ENCODE measurements around the gene NADK2.

NADK2 gene

GRCh38 chr5:36208786-36209185, 32.9 kb downstream of the NADK2 start:
- H3K4me3 ChIP-seq (replicated peaks; ENCODE audit: insufficient read depth, low read length) = no peak overlapping the region
- no peak overlapping the region for H3K27ac ChIP-seq (replicated peaks)
- no peak for TF ChIP-seq SPI1 (IDR thresholded peaks at IDR 0.05; ENCODE audit: borderline replicate concordance, low read depth)
- no peak for TF ChIP-seq REST (IDR thresholded peaks at IDR 0.05; ENCODE audit: insufficient replicate concordance, low read depth)
- TF ChIP-seq CTCF (IDR thresholded peaks at IDR 0.05; ENCODE audit: insufficient read depth, low read length) = no peak
- TF ChIP-seq GABPA (IDR thresholded peaks at IDR 0.05; ENCODE audit: low read depth) = no peak
- TF ChIP-seq POLR2AphosphoS5 (IDR thresholded peaks at IDR 0.05; ENCODE audit: low read depth) = no peak
- no peak for DNase-seq (ENCODE audit: low read depth in 1 of 2, low spot score in 1 of 2)
- H3K27me3 ChIP-seq (ENCODE audit: insufficient read depth, poor library complexity, severe bottlenecking) = no peaks in the 10 kb centered on the region

- Histone ChIP-seq H3K4me3 (replicated peaks; ENCODE audit: insufficient read depth, low read length) (no peak overlapping the region), H3K27ac (replicated peaks) (no peak overlapping the region), H3K27me3 (ENCODE audit: insufficient read depth, poor library complexity, severe bottlenecking) (no peaks in the 10 kb centered on the region)
- DNase-seq (ENCODE audit: low read depth in 1 of 2, low spot score in 1 of 2) = no peak
- no peak for TF ChIP-seq POLR2AphosphoS5 (IDR thresholded peaks at IDR 0.05; ENCODE audit: low read depth)
- TF ChIP-seq CTCF (IDR thresholded peaks at IDR 0.05; ENCODE audit: insufficient read depth, low read length) = no peak
- no peak for TF ChIP-seq GABPA (IDR thresholded peaks at IDR 0.05; ENCODE audit: low read depth)
- TF ChIP-seq SPI1 (IDR thresholded peaks at IDR 0.05; ENCODE audit: borderline replicate concordance, low read depth) = no peak
- TF ChIP-seq REST (IDR thresholded peaks at IDR 0.05; ENCODE audit: insufficient replicate concordance, low read depth) = no peak
Measured at GRCh38 chr5:36206913-36207312, 34.8 kb downstream of the NADK2 start.

GRCh38 chr5:36205329-36205728, 36.4 kb downstream of the NADK2 start:
- Histone ChIP-seq H3K27ac (replicated peaks) (no peak overlapping the region), H3K27me3 (ENCODE audit: insufficient read depth, poor library complexity, severe bottlenecking) (no peaks in the 10 kb centered on the region), H3K4me3 (replicated peaks; ENCODE audit: insufficient read depth, low read length) (no peak overlapping the region)
- no peak for DNase-seq (ENCODE audit: low read depth in 1 of 2, low spot score in 1 of 2)
- TF ChIP-seq POLR2AphosphoS5 (IDR thresholded peaks at IDR 0.05; ENCODE audit: low read depth) (no peak), REST (IDR thresholded peaks at IDR 0.05; ENCODE audit: insufficient replicate concordance, low read depth) (no peak), GABPA (IDR thresholded peaks at IDR 0.05; ENCODE audit: low read depth) (no peak), CTCF (IDR thresholded peaks at IDR 0.05; ENCODE audit: insufficient read depth, low read length) (no peak), SPI1 (IDR thresholded peaks at IDR 0.05; ENCODE audit: borderline replicate concordance, low read depth) (no peak)

All from HL-60 (cell line).